ENCODE measurements around the gene NOL3. TPM values are rescaled to one million over a fixed set of nuclear protein-coding genes. Genes with fewer than 3 reads are reported as not detected.

NOL3 gene
- total RNA-seq, 1 donor from 2014 or later = 6.8 TPM

- DNase-seq (ENCODE audit: low read depth in 2 of 2) = peak in 1 of 2 donors; percentile 40
Measured at GRCh38 chr16:67169642-67170167, 633 bp upstream of the NOL3 start.

GRCh38 chr16:67170949-67171649 is 761 bp downstream of the NOL3 start:
- DNase-seq (ENCODE audit: low read depth in 2 of 2) = no peak

- DNase-seq (ENCODE audit: low read depth in 2 of 2) = no peak
Measured at GRCh38 chr16:67173323-67173722, 3.0 kb downstream of the NOL3 start.

- peak; percentile 70 to 94 for DNase-seq (ENCODE audit: low read depth in 2 of 2)
Measured at GRCh38 chr16:67173808-67174705, 3.7 kb downstream of the NOL3 start.

- no peak for DNase-seq (ENCODE audit: low read depth in 2 of 2)
Measured at GRCh38 chr16:67174706-67175231, 4.4 kb downstream of the NOL3 start.

- DNase-seq (ENCODE audit: low read depth in 2 of 2) = no peak
Measured at GRCh38 chr16:67176662-67177061, 6.3 kb downstream of the NOL3 start.

GRCh38 chr16:67177743-67178699 is 7.7 kb downstream of the NOL3 start:
- peak in 1 of 2 donors; percentile 57 for DNase-seq (ENCODE audit: low read depth in 2 of 2)

- DNase-seq (ENCODE audit: low read depth in 2 of 2) = peak in 1 of 2 donors; percentile 24
Measured at GRCh38 chr16:67179421-67180080, 9.2 kb downstream of the NOL3 start.

- no peak for DNase-seq (ENCODE audit: low read depth in 2 of 2)
Measured at GRCh38 chr16:67180166-67180565, 9.8 kb downstream of the NOL3 start.

GRCh38 chr16:67181346-67181745 is 11.0 kb downstream of the NOL3 start:
- peak in 1 of 2 donors; percentile 70 for DNase-seq (ENCODE audit: low read depth in 2 of 2)

- DNase-seq (ENCODE audit: low read depth in 2 of 2) = no peak
Measured at GRCh38 chr16:67182288-67182687, 11.9 kb downstream of the NOL3 start.

- DNase-seq (ENCODE audit: low read depth in 2 of 2) = no peak
Measured at GRCh38 chr16:67183284-67183626, 12.9 kb downstream of the NOL3 start.

- DNase-seq (ENCODE audit: low read depth in 2 of 2) = peak; percentile 96 to 99
Measured at GRCh38 chr16:67183627-67184452, 13.5 kb downstream of the NOL3 start, which contains the start of gene MATCAP1. TSS of gene MATCAP1 (minus strand) at chr16:67183963. CDS start at chr16:67180610, 3,353 bp downstream.

- no peak for DNase-seq (ENCODE audit: low read depth in 2 of 2)
Measured at GRCh38 chr16:67184453-67184994, 14.2 kb downstream of the NOL3 start.

GRCh38 chr16:67184995-67185650 is 14.8 kb downstream of the NOL3 start:
- peak; percentile 60 to 88 for DNase-seq (ENCODE audit: low read depth in 2 of 2)

- no peak for DNase-seq (ENCODE audit: low read depth in 2 of 2)
Measured at GRCh38 chr16:67185651-67186134, 15.4 kb downstream of the NOL3 start.

GRCh38 chr16:67186550-67186950 is 16.2 kb downstream of the NOL3 start:
- no peak for DNase-seq (ENCODE audit: low read depth in 2 of 2)

- no peak for DNase-seq (ENCODE audit: low read depth in 2 of 2)
Measured at GRCh38 chr16:67187175-67187890, 17.0 kb downstream of the NOL3 start.

Measured in dermis microvascular lymphatic vessel endothelial cell (primary cell).